Measurements from ENCODE around the gene ATG4D. TPM values are rescaled to one million over a fixed set of nuclear protein-coding genes. Genes with fewer than 3 reads are reported as not detected.

The ATG4D gene
- total RNA-seq, 1 experiment from 2014 or later: 59.4 TPM

- TF ChIP-seq E2F1 (CRISPR knock-in tag; IDR thresholded peaks at IDR 0.05): no peak
- no peak for TF ChIP-seq ELF4 (CRISPR knock-in tag; IDR thresholded peaks at IDR 0.05; ENCODE audit: low read depth)
- TF ChIP-seq CDX4 (CRISPR knock-in tag; IDR thresholded peaks at IDR 0.05; ENCODE audit: borderline replicate concordance): no peak
- TF ChIP-seq ZBTB43 (CRISPR knock-in tag; IDR thresholded peaks at IDR 0.05): peak; percentile 21; the same call in 1 of the 2 replicates
- peak; percentile 90 for TF ChIP-seq MAX (CRISPR knock-in tag; IDR thresholded peaks at IDR 0.05)
- peak; percentile 88 for TF ChIP-seq FOXP1 (CRISPR knock-in tag; IDR thresholded peaks at IDR 0.05; ENCODE audit: borderline replicate concordance)
- no peak for TF ChIP-seq GRHL2 (CRISPR knock-in tag; IDR thresholded peaks at IDR 0.05; ENCODE audit: insufficient replicate concordance, severe bottlenecking)
- TF ChIP-seq ETV6 (CRISPR knock-in tag; IDR thresholded peaks at IDR 0.05): no peak
- no peak for TF ChIP-seq SOX15 (CRISPR knock-in tag; IDR thresholded peaks at IDR 0.05)
- no peak for TF ChIP-seq ATF6 (CRISPR knock-in tag; IDR thresholded peaks at IDR 0.05)
- 0 out of 2 replicates have a peak, but pooled peaks have one; percentile 13 for TF ChIP-seq STAT6 (CRISPR knock-in tag; conservative IDR thresholded peaks at IDR 0.05; ENCODE audit: low read depth)
- no peak; the same call in 1 of the 2 replicates for TF ChIP-seq MLX (CRISPR knock-in tag; IDR thresholded peaks at IDR 0.05)
Observed at GRCh38 chr19:10514211-10515145, 29.2 kb upstream of the ATG4D start (continued).

- Mint-ChIP-seq H3K36me3 (peaks cover 8% of the 10 kb centered on the region; the same call in 1 of the 2 replicates), H3K9me3 (no peaks in the 10 kb centered on the region), H3K4me3 (peak overlapping the region; percentile 71), H3K27me3 (ENCODE audit: low read depth) (peaks cover 79% of the 10 kb centered on the region), H3K4me1 (peaks cover 35% of the 10 kb centered on the region), H3K27ac (no peak overlapping the region)
- DNase-seq (ENCODE audit: low spot score) (no peak), ATAC-seq (no peak)
- CTCF ChIA-PET: interaction anchor here (1.2 to 3.3 kb wide), 5 partner anchors 8 to 184 kb away, joined by 3 to 19 read pairs (median 4); partner anchors contain the start of gene QTRT1
- POLR2A ChIA-PET: interaction anchor here (0.7 kb wide), 1 partner anchor 22 kb away, joined by 4 read pairs; no protein-coding TSS in a partner anchor
- no peak for TF ChIP-seq ZNF425 (CRISPR knock-in tag; conservative IDR thresholded peaks at IDR 0.05)
- TF ChIP-seq NFE2L1 (CRISPR knock-in tag; IDR thresholded peaks at IDR 0.05): no peak
- TF ChIP-seq MLX (CRISPR knock-in tag; IDR thresholded peaks at IDR 0.05): no peak
- TF ChIP-seq JAZF1 (CRISPR knock-in tag; IDR thresholded peaks at IDR 0.05): no peak
- no peak for TF ChIP-seq PRRX2 (CRISPR knock-in tag; IDR thresholded peaks at IDR 0.05)
- no peak for TF ChIP-seq KAT7 (CRISPR knock-in tag; IDR thresholded peaks at IDR 0.05; ENCODE audit: borderline replicate concordance)
- TF ChIP-seq ETV6 (CRISPR knock-in tag; IDR thresholded peaks at IDR 0.05): no peak
- no peak for TF ChIP-seq HMGA2 (CRISPR knock-in tag; IDR thresholded peaks at IDR 0.05)
- no peak for TF ChIP-seq ZBTB21 (CRISPR knock-in tag; IDR thresholded peaks at IDR 0.05; ENCODE audit: borderline replicate concordance)
- TF ChIP-seq ZNF671 (CRISPR knock-in tag; IDR thresholded peaks at IDR 0.05): no peak
- no peak for TF ChIP-seq IRF2 (CRISPR knock-in tag; IDR thresholded peaks at IDR 0.05; ENCODE audit: borderline replicate concordance, low read depth)
- TF ChIP-seq TP53 (CRISPR knock-in tag; IDR thresholded peaks at IDR 0.05): no peak
- TF ChIP-seq ZNF232 (CRISPR knock-in tag; IDR thresholded peaks at IDR 0.05): no peak
Observed at GRCh38 chr19:10516064-10516385, 27.7 kb upstream of the ATG4D start.
